Mesothelial cell of epicardium (in vitro differentiated cells): ENCODE measurements around the gene TMEM215. TPM values are rescaled to one million over a fixed set of nuclear protein-coding genes. Genes with fewer than 3 reads are reported as not detected.
"Not testable (repeated sequence)": the region's sequence is repeated elsewhere in the genome, so short reads cannot be mapped to it uniquely, and the experiment has no call there.

ENCODE experiments used
- DNase-seq, 2 experiments: peaks; one replicate each; pipeline ENCODE4 v3.0.0; 2021; ENCODE audit warnings: low spot score in 2 of 2; ENCODE audit not compliant: unreplicated experiment in 2 of 2
- H3K27ac Mint-ChIP-seq: 2 replicates; pipeline ENCODE4 v1.8.0; 2021; ENCODE audit warnings: mixed read lengths
- H3K27me3 Mint-ChIP-seq: 2 replicates; pipeline ENCODE4 v1.8.0; 2021; ENCODE audit warnings: low read depth, mixed read lengths
- H3K36me3 Mint-ChIP-seq: 2 replicates; pipeline ENCODE4 v1.8.0; 2021; ENCODE audit warnings: mixed read lengths
- H3K4me1 Mint-ChIP-seq: 2 replicates; pipeline ENCODE4 v1.8.0; 2021; ENCODE audit warnings: mixed read lengths
- H3K4me3 Mint-ChIP-seq: 2 replicates; pipeline ENCODE4 v1.8.0; 2021; ENCODE audit warnings: mild to moderate bottlenecking, moderate library complexity, mixed read lengths
- H3K9me3 Mint-ChIP-seq: 2 replicates; pipeline ENCODE4 v1.8.0; 2021; ENCODE audit warnings: mixed read lengths
- CTCF ChIP-seq: fragments of 200-600 bp; sonication (generic); IDR thresholded peaks from one replicate; pipeline ENCODE4 v1.5.0; 2021; ENCODE audit warnings: antibody characterized with exemption; ENCODE audit not compliant: unreplicated experiment
- total RNA-seq: library from RNA; stranded (reverse); gene quantifications from 3 replicates; pipeline ENCODE4 v1.2.1, GENCODE V29; 2021

The TMEM215 gene
- total RNA-seq, 1 donor from 2014 or later: not detected

- Mint-ChIP-seq H3K27me3 (peaks cover 92% of the 10 kb centered on the region), H3K27ac (no peak overlapping the region), H3K36me3 (no peaks in the 10 kb centered on the region), H3K9me3 (no peaks in the 10 kb centered on the region), H3K4me1 (peaks cover 2% of the 10 kb centered on the region), H3K4me3 (no peak overlapping the region)
- DNase-seq: no peak
- TF ChIP-seq CTCF: no peak
Observed at GRCh38 chr9:32782476-32783167, 718 bp upstream of the TMEM215 start.

GRCh38 chr9:32787816-32788215, 4.5 kb downstream of the TMEM215 start:
- peaks cover 71% of the 10 kb centered on the region for H3K27me3 Mint-ChIP-seq
- DNase-seq: no peak
- H3K36me3 Mint-ChIP-seq: no peaks in the 10 kb centered on the region
- H3K9me3 Mint-ChIP-seq: peaks cover under 1% of the 10 kb centered on the region
- no peaks in the 10 kb centered on the region for H3K4me1 Mint-ChIP-seq
- H3K27ac Mint-ChIP-seq: no peak overlapping the region
- H3K4me3 Mint-ChIP-seq: no peak overlapping the region
- TF ChIP-seq CTCF: no peak

- peaks cover 50% of the 10 kb centered on the region for H3K9me3 Mint-ChIP-seq
- H3K4me3 Mint-ChIP-seq, H3K4me1 Mint-ChIP-seq: not testable (repeated sequence)
Observed at GRCh38 chr9:32796015-32796414, 12.7 kb downstream of the TMEM215 start.

DNA sequence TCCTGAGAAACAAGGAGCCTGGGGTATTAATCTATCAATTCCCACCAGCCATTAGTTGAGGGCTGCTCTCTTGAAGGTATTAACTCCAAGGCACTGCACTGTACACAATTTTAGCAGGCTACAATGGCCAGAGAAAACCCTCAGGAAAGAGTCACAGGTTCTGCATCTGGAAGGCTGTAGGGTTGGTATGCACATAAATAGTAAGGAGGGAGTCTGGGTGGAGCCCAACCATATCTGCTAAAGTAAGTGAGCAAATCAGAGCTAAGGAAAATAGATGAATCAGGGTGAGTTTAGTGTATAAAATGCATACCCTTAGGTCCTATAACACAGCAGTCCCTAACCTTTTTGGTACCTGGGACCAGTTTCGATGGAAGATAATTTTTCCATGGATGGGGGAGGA, 18.2 kb downstream of the TMEM215 start:
- TF ChIP-seq CTCF: no peak
- H3K4me3 Mint-ChIP-seq: no peak overlapping the region
- H3K36me3 Mint-ChIP-seq: no peaks in the 10 kb centered on the region
- H3K27me3 Mint-ChIP-seq: no peaks in the 10 kb centered on the region
- DNase-seq: no peak
- H3K4me1 Mint-ChIP-seq: no peaks in the 10 kb centered on the region
- H3K9me3 Mint-ChIP-seq: peaks cover 58% of the 10 kb centered on the region
- H3K27ac Mint-ChIP-seq: no peak overlapping the region

More at GRCh38 chr9:32796015-32796414, 12.7 kb downstream of the TMEM215 start:
- H3K36me3 Mint-ChIP-seq, DNase-seq, H3K27me3 Mint-ChIP-seq, H3K27ac Mint-ChIP-seq: not testable (repeated sequence)

DNA sequence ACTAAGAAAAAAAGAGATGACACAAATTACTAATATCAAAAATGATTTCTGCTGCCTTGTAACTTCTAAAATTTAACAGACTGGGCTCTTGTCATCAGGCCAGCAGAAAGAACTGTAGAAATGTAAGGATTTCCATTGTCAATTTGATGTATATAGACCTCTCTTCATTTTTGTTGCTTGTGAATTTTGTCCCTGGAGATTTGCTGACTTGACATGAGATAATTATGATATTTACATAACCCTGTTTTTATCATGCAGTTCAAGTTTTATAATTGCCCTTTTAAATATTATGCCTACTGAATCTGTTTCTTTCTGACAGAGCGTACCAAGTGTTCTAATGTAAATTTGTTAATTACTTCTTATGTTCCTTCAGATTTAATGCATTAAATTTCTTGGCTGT, 23.9 kb downstream of the TMEM215 start:
- H3K27me3 Mint-ChIP-seq: no peaks in the 10 kb centered on the region
- peaks cover 63% of the 10 kb centered on the region for H3K9me3 Mint-ChIP-seq
- H3K4me3 Mint-ChIP-seq: no peak overlapping the region
- H3K36me3 Mint-ChIP-seq: no peaks in the 10 kb centered on the region
- no peak overlapping the region for H3K27ac Mint-ChIP-seq
- DNase-seq: no peak
- no peak for TF ChIP-seq CTCF
- H3K4me1 Mint-ChIP-seq: no peaks in the 10 kb centered on the region

DNA sequence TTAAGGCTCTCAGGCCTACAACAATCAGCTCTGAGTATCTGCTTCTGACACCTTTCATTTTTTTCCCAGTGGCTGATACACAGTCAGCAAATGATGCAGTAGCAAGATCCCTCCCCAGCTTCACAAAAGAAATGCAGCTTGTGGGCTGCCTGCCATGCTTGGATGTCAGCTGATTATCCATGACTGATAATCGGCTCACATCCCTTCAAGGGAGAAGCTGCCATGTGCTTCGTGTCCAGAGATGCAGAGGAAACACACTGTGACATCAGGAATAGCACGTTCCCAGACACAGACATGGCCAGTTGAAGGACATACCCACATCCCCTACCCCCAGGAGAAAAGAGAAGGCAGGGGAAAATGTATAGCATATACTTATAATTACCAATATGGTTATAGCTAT, 27.9 kb downstream of the TMEM215 start:
- no peak for DNase-seq
- no peak overlapping the region for H3K4me3 Mint-ChIP-seq
- H3K9me3 Mint-ChIP-seq: peaks cover 37% of the 10 kb centered on the region
- no peak overlapping the region for H3K27ac Mint-ChIP-seq
- H3K27me3 Mint-ChIP-seq: peaks cover 6% of the 10 kb centered on the region
- no peak for TF ChIP-seq CTCF
- no peaks in the 10 kb centered on the region for H3K4me1 Mint-ChIP-seq
- H3K36me3 Mint-ChIP-seq: no peaks in the 10 kb centered on the region
